HepG2 (cell line): ENCODE results near the gene TEX22. TPM values are rescaled to one million over a fixed set of nuclear protein-coding genes. Genes with fewer than 3 reads are reported as not detected.
A peak's percentile ranks its signal among the peaks of the same experiment; 100 is the strongest.

Experiments used
- ATF7 ChIP-seq, 2 experiments: fragments of 450-650 bp in 1 of 2; sonication (generic) in 1 of 2; formaldehyde crosslinking in 1 of 2; IDR thresholded peaks; 2 replicates each; pipeline versions ENCODE4 v1.4.0 to v1.6.1; 2016 to 2020; ENCODE audit warnings: antibody characterized with exemption in 1 of 2, mild to moderate bottlenecking in 1 of 2, missing genetic modification reagents in 1 of 2
- BCL3 ChIP-seq: sonication (generic); formaldehyde crosslinking; IDR thresholded peaks from 2 replicates; pipeline ENCODE4 v1.5.1; 2020; ENCODE audit warnings: mild to moderate bottlenecking, missing genetic modification reagents, moderate library complexity
- DPF2 ChIP-seq: sonication (generic); formaldehyde crosslinking; IDR thresholded peaks from 2 replicates; pipeline ENCODE4 v1.4.0; 2020; ENCODE audit warnings: mild to moderate bottlenecking, low read depth, missing genetic modification reagents, borderline replicate concordance
- ELF4 ChIP-seq: sonication (generic); formaldehyde crosslinking; IDR thresholded peaks from 2 replicates; pipeline ENCODE4 v1.5.0; 2020; ENCODE audit warnings: missing genetic modification reagents, mild to moderate bottlenecking, moderate library complexity, borderline replicate concordance
- KLF12 ChIP-seq: sonication (generic); formaldehyde crosslinking; IDR thresholded peaks from 2 replicates; pipeline ENCODE4 v1.4.0; 2020; ENCODE audit warnings: missing genetic modification reagents, borderline replicate concordance
- NFKBIZ ChIP-seq: IDR thresholded peaks from 2 replicates; pipeline ENCODE4 v1.6.1; 2018; ENCODE audit warnings: missing genetic modification reagents, missing compliant biosample characterization
- ZBTB40 ChIP-seq, 2 experiments: fragments of 450-650 bp in 1 of 2; sonication (generic) in 1 of 2; formaldehyde crosslinking in 1 of 2; IDR thresholded peaks; 2 replicates each; pipeline versions ENCODE4 v1.6.1 to v1.8.0; 2016 to 2022; ENCODE audit warnings: antibody characterized with exemption in 1 of 2, mild to moderate bottlenecking in 1 of 2, missing genetic modification reagents in 1 of 2
- ZBTB7A ChIP-seq: sonication (generic); formaldehyde crosslinking; IDR thresholded peaks from 2 replicates; pipeline ENCODE4 v1.8.0; 2022; ENCODE audit warnings: mild to moderate bottlenecking, missing genetic modification reagents
- ZKSCAN5 ChIP-seq: sonication (generic); formaldehyde crosslinking; IDR thresholded peaks from 2 replicates; pipeline ENCODE4 v1.5.1; 2020; ENCODE audit warnings: mild to moderate bottlenecking, missing genetic modification reagents
- ZNF12 ChIP-seq: sonication (generic); formaldehyde crosslinking; IDR thresholded peaks from 2 replicates; pipeline ENCODE4 v1.5.0; 2020; ENCODE audit warnings: missing genetic modification reagents
- ZNF589 ChIP-seq: sonication (generic); formaldehyde crosslinking; conservative IDR thresholded peaks from 2 replicates; pipeline ENCODE4 v1.8.0; 2022; ENCODE audit warnings: mild to moderate bottlenecking, moderate library complexity, missing genetic modification reagents
- ZNF598 ChIP-seq: sonication (generic); formaldehyde crosslinking; IDR thresholded peaks from 2 replicates; pipeline ENCODE4 v1.5.1; 2020; ENCODE audit warnings: mild to moderate bottlenecking, missing genetic modification reagents, borderline replicate concordance
- ZNF709 ChIP-seq: sonication (generic); formaldehyde crosslinking; IDR thresholded peaks from 2 replicates; pipeline ENCODE4 v1.5.0; 2020; ENCODE audit warnings: mild to moderate bottlenecking, missing genetic modification reagents
- polyA plus RNA-seq, 8 experiments: library from polyadenylated mRNA; depleted of rRNA in 3 of 8; stranded (reverse) in 7 of 8; unstranded in 1 of 8; fragments of >200 nt; fragmentation: Illumina TruSeq in 4 of 8; extraction: Trizol in 4 of 8; gene quantifications; 2 replicates each; pipeline versions ENCODE4 v1.2.1 to v1.2.3, GENCODE V29; 2011 to 2016; ENCODE audit warnings: low read depth in 4 of 8, missing spikeins in 1 of 8, mixed read lengths in 1 of 8; ENCODE audit not compliant: insufficient read depth in 1 of 8
- total RNA-seq, 5 experiments: library from RNA; depleted of rRNA; stranded (reverse); fragments of >200 nt; fragmentation: Illumina TruSeq; extraction: Trizol; gene quantifications; 2 replicates each; pipeline ENCODE4 v1.2.3, GENCODE V29; 2016; ENCODE audit warnings: low read depth in 1 of 5
- TF ChIP-seq, protein P1 (sequence below): sonication (generic); formaldehyde crosslinking; conservative IDR thresholded peaks from 2 replicates; pipeline ENCODE4 v1.8.0; 2022; ENCODE audit warnings: mild to moderate bottlenecking, moderate library complexity, missing genetic modification reagents

TEX22 gene
- total and polyA plus RNA-seq, 2 of the 13 experiments (the other 11 are each of a cell fraction or from before 2014, with no cell fraction given), result 0.07 to 0.27 TPM

DNA sequence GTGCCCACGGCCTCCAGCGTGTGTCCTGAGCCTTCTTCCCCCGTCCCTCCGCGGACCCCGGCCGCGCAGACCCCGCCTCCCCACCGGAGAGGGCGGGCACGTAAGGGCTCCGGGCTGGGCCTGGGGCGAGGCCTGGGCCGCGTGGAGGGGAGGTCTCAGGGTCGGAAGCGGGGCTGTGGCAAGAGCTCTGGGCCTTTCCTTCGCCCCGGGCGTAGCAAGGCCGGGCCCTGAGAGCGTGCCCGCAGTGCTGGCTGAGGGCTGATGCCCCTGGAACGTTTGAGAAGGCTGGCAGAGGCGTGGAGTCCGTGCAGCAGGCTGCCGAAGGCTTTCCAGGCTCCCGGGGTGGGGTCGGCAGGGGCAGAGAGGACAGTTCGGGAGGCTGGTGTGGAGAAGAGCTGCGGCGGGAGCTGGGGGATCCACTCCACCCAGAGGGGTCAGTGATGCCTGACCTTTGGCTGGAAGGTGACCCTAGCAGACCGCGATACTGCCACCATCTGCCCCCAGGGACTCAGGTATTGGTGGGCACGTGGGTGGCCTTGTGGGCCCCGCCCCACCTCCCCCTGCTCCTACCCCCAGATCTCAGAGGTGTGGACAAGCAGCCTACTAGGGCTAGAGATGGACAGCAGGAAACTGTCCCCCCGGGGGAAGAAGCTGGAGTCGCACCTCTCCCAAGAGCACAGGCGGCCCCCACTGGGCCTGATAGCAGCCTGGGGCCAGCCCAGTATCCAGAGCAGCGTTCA lies 558 bp downstream of the TEX22 start (continued):
- TF ChIP-seq, protein P1, sequence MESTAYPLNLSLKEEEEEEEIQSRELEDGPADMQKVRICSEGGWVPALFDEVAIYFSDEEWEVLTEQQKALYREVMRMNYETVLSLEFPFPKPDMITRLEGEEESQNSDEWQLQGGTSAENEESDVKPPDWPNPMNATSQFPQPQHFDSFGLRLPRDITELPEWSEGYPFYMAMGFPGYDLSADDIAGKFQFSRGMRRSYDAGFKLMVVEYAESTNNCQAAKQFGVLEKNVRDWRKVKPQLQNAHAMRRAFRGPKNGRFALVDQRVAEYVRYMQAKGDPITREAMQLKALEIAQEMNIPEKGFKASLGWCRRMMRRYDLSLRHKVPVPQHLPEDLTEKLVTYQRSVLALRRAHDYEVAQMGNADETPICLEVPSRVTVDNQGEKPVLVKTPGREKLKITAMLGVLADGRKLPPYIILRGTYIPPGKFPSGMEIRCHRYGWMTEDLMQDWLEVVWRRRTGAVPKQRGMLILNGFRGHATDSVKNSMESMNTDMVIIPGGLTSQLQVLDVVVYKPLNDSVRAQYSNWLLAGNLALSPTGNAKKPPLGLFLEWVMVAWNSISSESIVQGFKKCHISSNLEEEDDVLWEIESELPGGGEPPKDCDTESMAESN (CRISPR knock-in tag), result peak; percentile 84; the same call in 1 of the 2 replicates
- TF ChIP-seq ZNF589, result peak; percentile 79; the same call in 1 of the 2 replicates
- 0 out of 2 replicates have a peak, but pooled peaks have one; percentile 17 for TF ChIP-seq NFKBIZ
- 0 out of 2 replicates have a peak, but pooled peaks have one; percentile 60 for TF ChIP-seq KLF12 (CRISPR knock-in tag)
- peak; percentile 55; the same call in 1 of the 2 replicates for TF ChIP-seq ZBTB7A (CRISPR knock-in tag)
- 0 out of 2 replicates have a peak, but pooled peaks have one; percentile 40 for TF ChIP-seq ELF4
- TF ChIP-seq ATF7 (IDR thresholded peaks at IDR 0.05), result no peak
- 0 out of 2 replicates have a peak, but pooled peaks have one; percentile 24 for TF ChIP-seq ATF7 (CRISPR knock-in tag; IDR thresholded peaks at IDR 0.05)
- TF ChIP-seq ZNF598 (CRISPR knock-in tag), result 0 out of 2 replicates have a peak, but pooled peaks have one; percentile 74
- no peak for TF ChIP-seq ZBTB40 (IDR thresholded peaks at IDR 0.05)
- peak; percentile 53; the same call in 1 of the 2 replicates for TF ChIP-seq ZBTB40 (CRISPR knock-in tag; IDR thresholded peaks at IDR 0.05)
- peak; percentile 17; the same call in 1 of the 2 replicates for TF ChIP-seq ZKSCAN5 (CRISPR knock-in tag)
- no peak for TF ChIP-seq DPF2 (CRISPR knock-in tag)
- TF ChIP-seq ZNF709 (CRISPR knock-in tag), result peak; percentile 59; the same call in 1 of the 2 replicates
- peak; percentile 9; the same call in 1 of the 2 replicates for TF ChIP-seq ZNF12
- peak; percentile 88; the same call in 1 of the 2 replicates for TF ChIP-seq BCL3
